Activated CD4-positive, alpha-beta T cell treated with anti-CD3 and anti-CD28 coated beads for 36 hours (primary cell): ENCODE results near the gene ARFGEF3. TPM values are rescaled to one million over a fixed set of nuclear protein-coding genes. Genes with fewer than 3 reads are reported as not detected.
A peak's percentile ranks its signal among the peaks of the same experiment; 100 is the strongest.

ENCODE experiments used
- ATAC-seq: fragments of 200-7000 bp; cut with Tn5 transposase; one replicate; pipeline ENCODE4 v1.10.0; 2021; ENCODE audit warnings: mild to moderate bottlenecking, moderate library complexity
- CTCF ChIA-PET: fragments of 350-600 bp; sonication (Branson Sonifier 250); formaldehyde crosslinking; loops from one replicate; lab custom pipeline; 2021; ENCODE audit warnings: antibody characterized with exemption; lab: Charles Lee
- POLR2A ChIA-PET: fragments of 350-600 bp; sonication (Branson Sonifier 250); formaldehyde crosslinking; loops from one replicate; lab custom pipeline; 2021; ENCODE audit warnings: antibody characterized with exemption, inconsistent platforms; lab: Charles Lee
- DNase-seq: peaks from one replicate; pipeline ENCODE4 v3.0.0-alpha.2; 2020
- H3K27ac Mint-ChIP-seq: one replicate; pipeline ENCODE4 v1.8.0; 2021; ENCODE audit warnings: mixed read lengths
- H3K27me3 Mint-ChIP-seq: one replicate; pipeline ENCODE4 v1.8.0; 2021; ENCODE audit warnings: mixed read lengths
- H3K36me3 Mint-ChIP-seq: one replicate; pipeline ENCODE4 v1.8.0; 2021; ENCODE audit warnings: low read depth, mixed read lengths
- H3K4me1 Mint-ChIP-seq: one replicate; pipeline ENCODE4 v1.8.0; 2021; ENCODE audit warnings: mixed read lengths
- H3K4me3 Mint-ChIP-seq: one replicate; pipeline ENCODE4 v1.8.0; 2021; ENCODE audit warnings: mild to moderate bottlenecking, moderate library complexity, mixed read lengths
- H3K9me3 Mint-ChIP-seq: one replicate; pipeline ENCODE4 v1.8.0; 2021; ENCODE audit warnings: low read depth, mixed read lengths
- intact Hi-C, 2 experiments: fragments of 100-400 bp; cut with DNase I in 1 of 2; cut with micrococcal nuclease in 1 of 2; formaldehyde crosslinking; loops; one replicate each; pipeline versions ENCODE4 v1.14.2 to v1.15.1; 2022 to 2024; cut with DNase I, micrococcal nuclease
- total RNA-seq, 2 experiments: library from RNA; stranded (reverse); gene quantifications; one replicate each; pipeline ENCODE4 v1.2.3, GENCODE V29; 2021

The ARFGEF3 gene
- total RNA-seq, 2 experiments from 2014 or later = 1.6 to 1.7 TPM

- ATAC-seq (peak; percentile 42), DNase-seq (no peak)
- intact Hi-C loops = no loop called here
- no peaks in the 10 kb centered on the region for H3K36me3 Mint-ChIP-seq
- POLR2A ChIA-PET = no interaction called here
- H3K27me3 Mint-ChIP-seq = peaks cover 16% of the 10 kb centered on the region
- H3K9me3 Mint-ChIP-seq = no peaks in the 10 kb centered on the region
- no peak overlapping the region for H3K4me3 Mint-ChIP-seq
- CTCF ChIA-PET = interaction anchor here (0.6 to 0.7 kb wide), 2 partner anchors 25 to 504 kb away, joined by 3 to 4 read pairs; no protein-coding TSS in a partner anchor
- H3K4me1 Mint-ChIP-seq = peaks cover 2% of the 10 kb centered on the region
- no peak overlapping the region for H3K27ac Mint-ChIP-seq
Observed at GRCh38 chr6:138372711-138373463, 211.1 kb downstream of the ARFGEF3 start.

- CTCF ChIA-PET = no interaction called here
- H3K9me3 Mint-ChIP-seq = no peaks in the 10 kb centered on the region
Observed at GRCh38 chr6:138374230-138374629, 212.5 kb downstream of the ARFGEF3 start.

GRCh38 chr6:138374815-138375214 is 213.1 kb downstream of the ARFGEF3 start:
- H3K36me3 Mint-ChIP-seq = no peaks in the 10 kb centered on the region
- DNase-seq (no peak), ATAC-seq (no peak)
- CTCF ChIA-PET = no interaction called here
- no peak overlapping the region for H3K4me3 Mint-ChIP-seq
- H3K9me3 Mint-ChIP-seq = no peaks in the 10 kb centered on the region
- H3K27me3 Mint-ChIP-seq = peaks cover 15% of the 10 kb centered on the region
- peaks cover 2% of the 10 kb centered on the region for H3K4me1 Mint-ChIP-seq
- no peak overlapping the region for H3K27ac Mint-ChIP-seq
- intact Hi-C loops = no loop called here
- POLR2A ChIA-PET = no interaction called here

More at GRCh38 chr6:138374230-138374629, 212.5 kb downstream of the ARFGEF3 start:
- ATAC-seq = no peak
- Mint-ChIP-seq H3K4me3 (no peak overlapping the region), H3K4me1 (peaks cover 2% of the 10 kb centered on the region), H3K27me3 (peaks cover 16% of the 10 kb centered on the region), H3K36me3 (no peaks in the 10 kb centered on the region), H3K27ac (no peak overlapping the region)
- intact Hi-C loops = no loop called here
- no peak for DNase-seq
- POLR2A ChIA-PET = no interaction called here

- no peak overlapping the region for H3K4me3 Mint-ChIP-seq
Observed at GRCh38 chr6:138377042-138377441, 215.3 kb downstream of the ARFGEF3 start.

GRCh38 chr6:138377844-138378243 is 216.1 kb downstream of the ARFGEF3 start, which contains the start of gene SMIM28:
TSS of gene SMIM28 (plus strand) at chr6:138377905. CDS start at chr6:138378073, 168 bp downstream.
- ChIA-PET POLR2A (no interaction called here), CTCF (interaction anchor here (0.6 kb wide), 1 partner anchor 141 kb away, joined by 3 read pairs; no protein-coding TSS in a partner anchor)
- no peaks in the 10 kb centered on the region for H3K9me3 Mint-ChIP-seq
- H3K36me3 Mint-ChIP-seq = no peaks in the 10 kb centered on the region
- peaks cover 7% of the 10 kb centered on the region for H3K27me3 Mint-ChIP-seq
- intact Hi-C loops = no loop called here
- H3K4me1 Mint-ChIP-seq = no peaks in the 10 kb centered on the region
- no peak within 1 kb of the TSS for H3K4me3 Mint-ChIP-seq
- no peak for ATAC-seq
- no peak within 1 kb of the TSS for H3K27ac Mint-ChIP-seq
- no peak for DNase-seq

More at GRCh38 chr6:138377042-138377441, 215.3 kb downstream of the ARFGEF3 start:
- no peak for DNase-seq
- ATAC-seq = no peak
- Mint-ChIP-seq H3K27ac (no peak overlapping the region), H3K4me1 (peaks cover 2% of the 10 kb centered on the region), H3K9me3 (no peaks in the 10 kb centered on the region), H3K27me3 (peaks cover 7% of the 10 kb centered on the region), H3K36me3 (no peaks in the 10 kb centered on the region)
- ChIA-PET CTCF (no interaction called here), POLR2A (no interaction called here)
- intact Hi-C loops = no loop called here

- ATAC-seq (no peak), DNase-seq (no peak)
- no peaks in the 10 kb centered on the region for H3K36me3 Mint-ChIP-seq
- intact Hi-C loops = no loop called here
- peaks cover 7% of the 10 kb centered on the region for H3K27me3 Mint-ChIP-seq
- ChIA-PET CTCF (no interaction called here), POLR2A (no interaction called here)
- H3K4me1 Mint-ChIP-seq = no peaks in the 10 kb centered on the region
- H3K4me3 Mint-ChIP-seq = no peak overlapping the region
- H3K9me3 Mint-ChIP-seq = no peaks in the 10 kb centered on the region
- no peak overlapping the region for H3K27ac Mint-ChIP-seq
Observed at GRCh38 chr6:138378463-138378862, 216.7 kb downstream of the ARFGEF3 start.

GRCh38 chr6:138382498-138383265 is 220.9 kb downstream of the ARFGEF3 start:
- Mint-ChIP-seq H3K9me3 (no peaks in the 10 kb centered on the region), H3K4me3 (no peak overlapping the region), H3K4me1 (no peaks in the 10 kb centered on the region), H3K27ac (no peak overlapping the region), H3K27me3 (no peaks in the 10 kb centered on the region), H3K36me3 (no peaks in the 10 kb centered on the region)
- POLR2A ChIA-PET = no interaction called here
- intact Hi-C loops = no loop called here
- DNase-seq = no peak
- ATAC-seq = no peak
- CTCF ChIA-PET = interaction anchor here (1.4 kb wide), 1 partner anchor 126 kb away, joined by 4 read pairs; no protein-coding TSS in a partner anchor

- intact Hi-C loops = no loop called here
- Mint-ChIP-seq H3K9me3 (no peaks in the 10 kb centered on the region), H3K4me3 (no peak overlapping the region), H3K4me1 (no peaks in the 10 kb centered on the region), H3K27me3 (peaks cover 2% of the 10 kb centered on the region), H3K27ac (no peak overlapping the region), H3K36me3 (no peaks in the 10 kb centered on the region)
- POLR2A ChIA-PET = interaction anchor here (0.6 kb wide), 1 partner anchor 81 kb away, joined by 6 read pairs; no protein-coding TSS in a partner anchor
- CTCF ChIA-PET = interaction anchor here (1.4 kb wide), 1 partner anchor 125 kb away, joined by 4 read pairs; no protein-coding TSS in a partner anchor
- ATAC-seq (no peak), DNase-seq (no peak)
Observed at GRCh38 chr6:138383776-138384175, 222.0 kb downstream of the ARFGEF3 start.

GRCh38 chr6:138386897-138387296 is 225.2 kb downstream of the ARFGEF3 start:
- no peak overlapping the region for H3K27ac Mint-ChIP-seq
- peaks cover 9% of the 10 kb centered on the region for H3K27me3 Mint-ChIP-seq
- H3K9me3 Mint-ChIP-seq = no peaks in the 10 kb centered on the region
- intact Hi-C loops = no loop called here
- H3K4me1 Mint-ChIP-seq = no peaks in the 10 kb centered on the region
- H3K4me3 Mint-ChIP-seq = no peak overlapping the region
- DNase-seq (no peak), ATAC-seq (no peak)
- POLR2A ChIA-PET = no interaction called here
- no peaks in the 10 kb centered on the region for H3K36me3 Mint-ChIP-seq
- CTCF ChIA-PET = interaction anchor here (0.7 kb wide), 1 partner anchor 103 kb away, joined by 4 read pairs; no protein-coding TSS in a partner anchor

GRCh38 chr6:138387577-138388368 is 226.0 kb downstream of the ARFGEF3 start:
- H3K9me3 Mint-ChIP-seq = no peaks in the 10 kb centered on the region

GRCh38 chr6:138389551-138389950 is 227.8 kb downstream of the ARFGEF3 start:
- no peak overlapping the region for H3K4me3 Mint-ChIP-seq
- H3K27me3 Mint-ChIP-seq = peaks cover 9% of the 10 kb centered on the region
- H3K27ac Mint-ChIP-seq = no peak overlapping the region
- H3K4me1 Mint-ChIP-seq = no peaks in the 10 kb centered on the region
- H3K9me3 Mint-ChIP-seq = no peaks in the 10 kb centered on the region
- intact Hi-C loops = no loop called here
- no peak for DNase-seq
- ChIA-PET CTCF (no interaction called here), POLR2A (no interaction called here)
- ATAC-seq = no peak
- no peaks in the 10 kb centered on the region for H3K36me3 Mint-ChIP-seq

More at GRCh38 chr6:138387577-138388368, 226.0 kb downstream of the ARFGEF3 start:
- ATAC-seq = no peak
- no peak for DNase-seq
- no peaks in the 10 kb centered on the region for H3K4me1 Mint-ChIP-seq
- POLR2A ChIA-PET = no interaction called here
- peaks cover 9% of the 10 kb centered on the region for H3K27me3 Mint-ChIP-seq
- no peak overlapping the region for H3K4me3 Mint-ChIP-seq
- intact Hi-C loops = no loop called here
- CTCF ChIA-PET = no interaction called here
- H3K36me3 Mint-ChIP-seq = no peaks in the 10 kb centered on the region
- H3K27ac Mint-ChIP-seq = no peak overlapping the region
